ENCODE data around the gene WNT7A.

- TF ChIP-seq CTCF (IDR thresholded peaks at IDR 0.05) = no peak
- TF ChIP-seq POLR2A (IDR thresholded peaks at IDR 0.05) = no peak
Observed at GRCh38 chr3:13832130-13832529, 47.7 kb downstream of the WNT7A start.

All from esophagus squamous epithelium (tissue), 4 donors.